Measurements from ENCODE around the gene OGFR. TPM values are rescaled to one million over a fixed set of nuclear protein-coding genes. Genes with fewer than 3 reads are reported as not detected.

Gene OGFR
- total RNA-seq, 5 donors from 2014 or later (not counting 1 experiment from before 2014, with no cell fraction given) = 46.5 to 91.1 (median 83.0) TPM

DNA sequence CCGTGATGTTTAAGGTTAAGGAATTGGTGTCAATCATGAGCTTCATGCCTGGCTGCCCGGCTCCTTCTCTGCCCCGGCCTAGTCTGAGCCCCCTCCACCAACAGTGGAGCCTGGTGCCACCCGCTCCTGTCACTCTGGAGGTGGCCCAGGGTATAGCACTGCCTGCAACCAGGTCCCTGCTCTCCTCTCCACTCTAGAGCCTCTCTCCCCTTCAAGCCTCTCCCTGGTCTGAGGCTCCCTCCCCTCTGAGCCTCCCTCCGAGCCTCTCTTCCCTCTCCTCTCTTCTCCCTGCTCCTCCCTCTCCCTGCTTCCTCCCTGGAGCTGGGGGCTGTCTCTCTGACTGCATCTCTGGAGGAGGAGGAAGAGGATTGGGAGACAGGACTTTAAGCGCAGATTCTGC lies 39.6 kb upstream of the OGFR start:
- WGBS (ENCODE audit: insufficient coverage) = 81% methylated on average over 4 of the region's 6 CpGs
- CTCF ChIA-PET = no interaction called here

GRCh38 chr20:62765432-62766070 lies 39.1 kb upstream of the OGFR start:
- H3K4me3 Mint-ChIP-seq = no peak overlapping the region
- H3K9me3 Mint-ChIP-seq = no peaks in the 10 kb centered on the region
- Histone ChIP-seq H3K27me3 (replicated peaks in 1 of 2; ENCODE audit: control insufficient read depth in 2 of 2, extremely low read depth in 1 of 2, insufficient read depth in 2 of 2, low read length in 1 of 2) (peaks cover 0 to 35% of the 10 kb centered on the region in 2 experiments), H3K4me3 (ENCODE audit: control insufficient read depth in 1 of 2, extremely low read depth in 1 of 2, low read length in 1 of 2) (no peak overlapping the region), H3K9me3 (no peaks in the 10 kb centered on the region), H3K27ac (ENCODE audit: low read length) (no peak overlapping the region), H3K4me1 (ENCODE audit: control insufficient read depth in 1 of 2, extremely low read depth in 1 of 2, insufficient read depth in 2 of 2, low read length in 2 of 2) (peaks cover 0 to 8% of the 10 kb centered on the region in 2 experiments), H3K36me3 (ENCODE audit: control insufficient read depth in 2 of 2, extremely low read depth in 1 of 2, insufficient read depth in 1 of 2, low read length in 1 of 2) (no peaks in the 10 kb centered on the region)
- 90% methylated on average over 5 of the region's 15 CpGs for WGBS (ENCODE audit: insufficient coverage)
- no peak overlapping the region for H3K27ac Mint-ChIP-seq
- no peak for ATAC-seq (replicated peaks in 1 of 4)
- DNase-seq = no peak
- no peaks in the 10 kb centered on the region for H3K27me3 Mint-ChIP-seq
- ChIA-PET POLR2A (interaction anchor here in 1 of 2 donors (0.6 kb wide), 1 partner anchor 14 kb away, joined by 6 read pairs; no protein-coding TSS in a partner anchor), CTCF (no interaction called here)
- H3K36me3 Mint-ChIP-seq = no peaks in the 10 kb centered on the region
- H3K4me1 Mint-ChIP-seq = peaks cover 7 to 26% (median 13%) of the 10 kb centered on the region in 3 donors

More for the DNA sequence above, 39.6 kb upstream of the OGFR start:
- peaks cover 0 to under 1% of the 10 kb centered on the region in 2 donors for H3K27me3 Mint-ChIP-seq
- no peak overlapping the region for H3K27ac Mint-ChIP-seq
- H3K4me1 Mint-ChIP-seq = peaks cover 7 to 26% (median 13%) of the 10 kb centered on the region in 3 donors
- Histone ChIP-seq H3K9me3 (no peaks in the 10 kb centered on the region), H3K4me1 (ENCODE audit: control insufficient read depth in 1 of 2, extremely low read depth in 1 of 2, insufficient read depth in 2 of 2, low read length in 2 of 2) (peaks cover 0 to 5% of the 10 kb centered on the region in 2 experiments), H3K36me3 (ENCODE audit: control insufficient read depth in 2 of 2, extremely low read depth in 1 of 2, insufficient read depth in 1 of 2, low read length in 1 of 2) (no peaks in the 10 kb centered on the region), H3K4me3 (ENCODE audit: control insufficient read depth in 1 of 2, extremely low read depth in 1 of 2, low read length in 1 of 2) (no peak overlapping the region), H3K27me3 (replicated peaks in 1 of 2; ENCODE audit: control insufficient read depth in 2 of 2, extremely low read depth in 1 of 2, insufficient read depth in 2 of 2, low read length in 1 of 2) (peaks cover 0 to 35% of the 10 kb centered on the region in 2 experiments), H3K27ac (ENCODE audit: low read length) (no peak overlapping the region)
- DNase-seq = no peak
- POLR2A ChIA-PET = interaction anchor here in 1 of 2 donors (0.6 kb wide), 1 partner anchor 15 kb away, joined by 6 read pairs; no protein-coding TSS in a partner anchor
- no peak for ATAC-seq (replicated peaks in 1 of 4)
- H3K4me3 Mint-ChIP-seq = no peak overlapping the region
- H3K36me3 Mint-ChIP-seq = no peaks in the 10 kb centered on the region
- no peaks in the 10 kb centered on the region for H3K9me3 Mint-ChIP-seq

DNA sequence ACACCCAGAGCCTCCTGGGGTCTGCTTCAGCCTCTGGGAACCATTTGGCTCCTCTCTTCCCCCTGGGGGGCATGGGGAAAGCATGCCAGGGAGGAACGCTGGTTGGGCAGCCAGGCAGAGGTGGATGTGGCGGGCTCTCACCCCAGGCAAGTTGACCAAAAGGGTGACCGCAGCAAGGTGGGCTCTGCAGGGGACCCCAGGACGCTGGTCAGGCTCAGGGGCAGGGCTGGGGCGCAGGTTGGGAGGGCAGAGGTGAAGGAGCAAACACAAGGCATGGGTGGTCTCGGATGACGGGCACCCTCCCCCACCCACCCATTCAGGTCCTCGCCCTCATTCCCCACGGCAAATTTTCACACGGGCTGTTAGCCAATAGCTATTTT lies 38.6 kb upstream of the OGFR start:
- ChIA-PET CTCF (interaction anchor here in 1 of 2 donors (0.6 kb wide), 1 partner anchor 61 kb away, joined by 3 read pairs; no protein-coding TSS in a partner anchor), POLR2A (no interaction called here)
- no peak for ATAC-seq (replicated peaks in 1 of 4)
- H3K4me1 ChIP-seq (ENCODE audit: control insufficient read depth in 1 of 2, extremely low read depth in 1 of 2, insufficient read depth in 2 of 2, low read length in 2 of 2) = peaks cover 0 to 9% of the 10 kb centered on the region in 2 experiments
- DNase-seq = no peak
- 67% methylated on average over 1 of the region's 10 CpGs for WGBS (ENCODE audit: insufficient coverage)
- no peaks in the 10 kb centered on the region for H3K9me3 ChIP-seq
- Mint-ChIP-seq H3K27me3 (no peaks in the 10 kb centered on the region), H3K27ac (no peak overlapping the region), H3K4me3 (no peak overlapping the region), H3K4me1 (peaks cover 7 to 26% (median 13%) of the 10 kb centered on the region in 3 donors), H3K36me3 (no peaks in the 10 kb centered on the region), H3K9me3 (no peaks in the 10 kb centered on the region)
- H3K36me3 ChIP-seq (ENCODE audit: control insufficient read depth in 2 of 2, extremely low read depth in 1 of 2, insufficient read depth in 1 of 2, low read length in 1 of 2) = no peaks in the 10 kb centered on the region
- H3K27me3 ChIP-seq (replicated peaks in 1 of 2; ENCODE audit: control insufficient read depth in 2 of 2, extremely low read depth in 1 of 2, insufficient read depth in 2 of 2, low read length in 1 of 2) = peaks cover 0 to 35% of the 10 kb centered on the region in 2 experiments
- H3K27ac ChIP-seq (ENCODE audit: low read length) = no peak overlapping the region
- no peak overlapping the region for H3K4me3 ChIP-seq (ENCODE audit: control insufficient read depth in 1 of 2, extremely low read depth in 1 of 2, low read length in 1 of 2)

- Mint-ChIP-seq H3K4me1 (peaks cover 7 to 26% (median 13%) of the 10 kb centered on the region in 3 donors), H3K4me3 (no peak overlapping the region), H3K36me3 (no peaks in the 10 kb centered on the region), H3K27ac (no peak overlapping the region), H3K9me3 (no peaks in the 10 kb centered on the region), H3K27me3 (no peaks in the 10 kb centered on the region)
- H3K27ac ChIP-seq (ENCODE audit: low read length) = no peak overlapping the region
- H3K4me3 ChIP-seq (ENCODE audit: control insufficient read depth in 1 of 2, extremely low read depth in 1 of 2, low read length in 1 of 2) = no peak overlapping the region
- no peaks in the 10 kb centered on the region for H3K9me3 ChIP-seq
- ChIA-PET CTCF (interaction anchor here in 1 of 2 donors (0.6 kb wide), 1 partner anchor 62 kb away, joined by 3 read pairs; no protein-coding TSS in a partner anchor), POLR2A (no interaction called here)
- WGBS (ENCODE audit: insufficient coverage) = 82% methylated on average over 12 of the region's 16 CpGs
- H3K36me3 ChIP-seq (ENCODE audit: control insufficient read depth in 2 of 2, extremely low read depth in 1 of 2, insufficient read depth in 1 of 2, low read length in 1 of 2) = no peaks in the 10 kb centered on the region
- no peak for ATAC-seq (replicated peaks in 1 of 4)
- H3K4me1 ChIP-seq (ENCODE audit: control insufficient read depth in 1 of 2, extremely low read depth in 1 of 2, insufficient read depth in 2 of 2, low read length in 2 of 2) = peaks cover 0 to 9% of the 10 kb centered on the region in 2 experiments
- no peak for DNase-seq
- H3K27me3 ChIP-seq (replicated peaks in 1 of 2; ENCODE audit: control insufficient read depth in 2 of 2, extremely low read depth in 1 of 2, insufficient read depth in 2 of 2, low read length in 1 of 2) = peaks cover 0 to 35% of the 10 kb centered on the region in 2 experiments
Measured at GRCh38 chr20:62766716-62767115, 37.9 kb upstream of the OGFR start.

GRCh38 chr20:62768234-62768546 lies 36.4 kb upstream of the OGFR start:
- Histone ChIP-seq H3K4me3 (ENCODE audit: control insufficient read depth in 1 of 2, extremely low read depth in 1 of 2, low read length in 1 of 2) (no peak overlapping the region), H3K27ac (ENCODE audit: low read length) (no peak overlapping the region), H3K4me1 (ENCODE audit: control insufficient read depth in 1 of 2, extremely low read depth in 1 of 2, insufficient read depth in 2 of 2, low read length in 2 of 2) (peaks cover 0 to 23% of the 10 kb centered on the region in 2 experiments), H3K27me3 (replicated peaks in 1 of 2; ENCODE audit: control insufficient read depth in 2 of 2, extremely low read depth in 1 of 2, insufficient read depth in 2 of 2, low read length in 1 of 2) (peaks cover 0 to 27% of the 10 kb centered on the region in 2 experiments), H3K9me3 (no peaks in the 10 kb centered on the region), H3K36me3 (ENCODE audit: control insufficient read depth in 2 of 2, extremely low read depth in 1 of 2, insufficient read depth in 1 of 2, low read length in 1 of 2) (no peaks in the 10 kb centered on the region)
- POLR2A ChIA-PET = no interaction called here
- Mint-ChIP-seq H3K36me3 (no peaks in the 10 kb centered on the region), H3K27ac (no peak overlapping the region), H3K4me3 (no peak overlapping the region), H3K27me3 (no peaks in the 10 kb centered on the region), H3K4me1 (peaks cover 15 to 37% (median 25%) of the 10 kb centered on the region in 3 donors), H3K9me3 (no peaks in the 10 kb centered on the region)
- ATAC-seq (replicated peaks in 1 of 4) (no peak), DNase-seq (no peak)
- 89% methylated on average over 8 of the region's 8 CpGs for WGBS (ENCODE audit: insufficient coverage)
- CTCF ChIA-PET = no interaction called here

- ChIA-PET CTCF (no interaction called here), POLR2A (no interaction called here)
- Histone ChIP-seq H3K4me1 (ENCODE audit: control insufficient read depth in 1 of 2, extremely low read depth in 1 of 2, insufficient read depth in 2 of 2, low read length in 2 of 2) (peaks cover 1 to 28% of the 10 kb centered on the region in 2 experiments), H3K27me3 (replicated peaks in 1 of 2; ENCODE audit: control insufficient read depth in 2 of 2, extremely low read depth in 1 of 2, insufficient read depth in 2 of 2, low read length in 1 of 2) (peaks cover 0 to 24% of the 10 kb centered on the region in 2 experiments), H3K36me3 (ENCODE audit: control insufficient read depth in 2 of 2, extremely low read depth in 1 of 2, insufficient read depth in 1 of 2, low read length in 1 of 2) (no peaks in the 10 kb centered on the region), H3K4me3 (ENCODE audit: control insufficient read depth in 1 of 2, extremely low read depth in 1 of 2, low read length in 1 of 2) (no peak overlapping the region), H3K27ac (ENCODE audit: low read length) (no peak overlapping the region), H3K9me3 (no peaks in the 10 kb centered on the region)
- Mint-ChIP-seq H3K27ac (no peak overlapping the region), H3K4me1 (peaks cover 19 to 43% (median 29%) of the 10 kb centered on the region in 3 donors), H3K36me3 (no peaks in the 10 kb centered on the region), H3K27me3 (no peaks in the 10 kb centered on the region), H3K9me3 (no peaks in the 10 kb centered on the region), H3K4me3 (no peak overlapping the region)
- no peak for ATAC-seq (replicated peaks in 1 of 4)
- no peak for DNase-seq
- WGBS (ENCODE audit: insufficient coverage) = 82% methylated on average over 14 of the region's 21 CpGs
Measured at GRCh38 chr20:62768551-62769287, 35.9 kb upstream of the OGFR start.

All from T-cell (primary cell).